H1 (cell line): ENCODE data around the gene LARP4B. TPM values are rescaled to one million over a fixed set of nuclear protein-coding genes. Genes with fewer than 3 reads are reported as not detected.

ENCODE experiments used
- CTCF ChIA-PET: fragments of 300-600 bp; sonication (Branson Sonifier 250); formaldehyde crosslinking; loops from one replicate; lab custom pipeline; 2021; ENCODE audit not compliant: partially characterized antibody; lab: Charles Lee
- POLR2A ChIA-PET: fragments of 300-600 bp; sonication (Branson Sonifier 250); formaldehyde crosslinking; loops from one replicate; lab custom pipeline; 2021; ENCODE audit warnings: inconsistent platforms; ENCODE audit not compliant: partially characterized antibody; lab: Charles Lee
- DNase-seq, 2 experiments: peaks; one replicate each; pipeline versions ENCODE4 v3.0.0 to v3.0.0-alpha.2; 2010 to 2022; ENCODE audit warnings: low spot score in 2 of 2, low read depth in 1 of 2, mixed read lengths in 1 of 2
- FAIRE-seq: peaks from 2 replicates; lab custom pipeline; 2011; peaks lifted over from hg19 to GRCh38; lab: Jason Lieb, UNC
- H2AFZ ChIP-seq: 2 replicates; pipeline ENCODE4 v1.8.1; 2012; ENCODE audit warnings: low read length, inconsistent platforms
- H2AK5ac ChIP-seq: 2 replicates; pipeline ENCODE4 v1.6.1; 2013; ENCODE audit warnings: low read depth, low read length
- H2BK120ac ChIP-seq: replicated peaks from 2 replicates; pipeline ENCODE3; 2013; ENCODE audit warnings: low read depth, low read length, inconsistent platforms
- H2BK12ac ChIP-seq: 2 replicates; pipeline ENCODE4 v1.6.1; 2013; ENCODE audit warnings: low read depth, low read length
- H2BK15ac ChIP-seq: 2 replicates; pipeline ENCODE4 v1.6.1; 2013; ENCODE audit warnings: low read length
- H2BK20ac ChIP-seq: 2 replicates; pipeline ENCODE4 v1.6.1; 2013; ENCODE audit warnings: low read length
- H2BK5ac ChIP-seq: 2 replicates; pipeline ENCODE4 v1.6.1; 2013; ENCODE audit warnings: low read depth, low read length
- H3K14ac ChIP-seq: 2 replicates; pipeline ENCODE4 v1.6.1; 2013; ENCODE audit warnings: inconsistent platforms; ENCODE audit not compliant: insufficient read length
- H3K18ac ChIP-seq: 2 replicates; pipeline ENCODE4 v1.6.1; 2013; ENCODE audit warnings: low read length; ENCODE audit errors: extremely low read depth
- H3K23ac ChIP-seq: 2 replicates; pipeline ENCODE4 v1.6.1; 2013; ENCODE audit warnings: inconsistent platforms; ENCODE audit not compliant: insufficient read length
- H3K23me2 ChIP-seq: 2 replicates; pipeline ENCODE4 v1.6.1; 2013; ENCODE audit warnings: low read depth, low read length
- H3K27ac ChIP-seq: 2 replicates; pipeline ENCODE4 v1.6.1; 2011; ENCODE audit warnings: low read depth, low read length, inconsistent platforms
- H3K27me3 ChIP-seq, 4 experiments: replicated peaks in 1 of 4; 1 replicate in 1 of 4; 2 replicates in 3 of 4; pipeline versions ENCODE4 v1.6.1 to v1.8.1; 2011 to 2013; ENCODE audit warnings: low read length in 3 of 4, mild to moderate bottlenecking in 3 of 4, inconsistent platforms in 2 of 4, mixed read lengths in 2 of 4, moderate library complexity in 1 of 4; ENCODE audit not compliant: control insufficient read depth in 3 of 4, insufficient read depth in 3 of 4; ENCODE audit errors: extremely low read depth in 1 of 4
- H3K36me3 ChIP-seq, 4 experiments: 2 replicates each; pipeline versions ENCODE4 v1.6.1 to v1.8.1; 2011 to 2013; ENCODE audit warnings: mild to moderate bottlenecking in 4 of 4, low read length in 3 of 4, moderate library complexity in 2 of 4, control low read depth in 1 of 4, inconsistent platforms in 1 of 4; ENCODE audit not compliant: insufficient read depth in 4 of 4, control insufficient read depth in 2 of 4
- H3K4ac ChIP-seq: replicated peaks from 2 replicates; pipeline ENCODE3; 2013; ENCODE audit warnings: low read length, low read depth, mixed read lengths, inconsistent platforms; ENCODE audit not compliant: insufficient read length
- H3K4me1 ChIP-seq, 4 experiments: replicated peaks in 1 of 4; 1 replicate in 1 of 4; 2 replicates in 3 of 4; pipeline versions ENCODE4 v1.6.1 to v1.8.1; 2011 to 2013; ENCODE audit warnings: low read length in 3 of 4, inconsistent platforms in 2 of 4, mixed read lengths in 1 of 4; ENCODE audit not compliant: insufficient read depth in 4 of 4, control insufficient read depth in 3 of 4
- H3K4me2 ChIP-seq, 2 experiments: 2 replicates each; pipeline versions ENCODE4 v1.6.1 to v1.8.1; 2011 to 2013; ENCODE audit warnings: low read depth in 2 of 2, low read length in 2 of 2, control low read depth in 1 of 2, inconsistent platforms in 1 of 2, mild to moderate bottlenecking in 1 of 2; ENCODE audit not compliant: insufficient read depth in 1 of 2
- H3K4me3 ChIP-seq, 4 experiments: fragments of 200-600, 300-600 bp in 1 of 4; sonication (generic), shearing (Covaris generic), sonication (Bioruptor Twin) in 1 of 4; 2 replicates each; pipeline versions ENCODE4 v1.5.1 to v1.8.1; 2011 to 2016; ENCODE audit warnings: low read length in 4 of 4, low read depth in 3 of 4, control low read depth in 2 of 4, inconsistent platforms in 2 of 4, mild to moderate bottlenecking in 2 of 4, mixed read lengths in 1 of 4, moderate library complexity in 1 of 4; ENCODE audit not compliant: insufficient read depth in 2 of 4; ENCODE audit errors: extremely low read depth in 1 of 4
- H3K56ac ChIP-seq: replicated peaks from 2 replicates; pipeline ENCODE3; 2013; ENCODE audit warnings: low read depth, mild to moderate bottlenecking, mixed read lengths, low read length, inconsistent platforms; ENCODE audit not compliant: insufficient read length
- H3K79me1 ChIP-seq: 2 replicates; pipeline ENCODE4 v1.6.1; 2013; ENCODE audit warnings: low read depth, low read length, control low read depth
- H3K79me2 ChIP-seq, 2 experiments: 2 replicates each; pipeline versions ENCODE4 v1.6.1 to v1.8.1; 2012 to 2013; ENCODE audit warnings: low read length in 2 of 2, mild to moderate bottlenecking in 2 of 2, inconsistent platforms in 1 of 2; ENCODE audit not compliant: insufficient read depth in 2 of 2, control insufficient read depth in 1 of 2
- H3K9ac ChIP-seq, 4 experiments: replicated peaks in 1 of 4; 1 replicate in 1 of 4; 2 replicates in 3 of 4; pipeline versions ENCODE4 v1.6.1 to v1.8.1; 2011 to 2013; ENCODE audit warnings: low read depth in 3 of 4, low read length in 3 of 4, control low read depth in 2 of 4, mild to moderate bottlenecking in 2 of 4, moderate library complexity in 2 of 4, inconsistent platforms in 1 of 4; ENCODE audit errors: extremely low read depth in 1 of 4
- H3K9me3 ChIP-seq, 2 experiments: 2 replicates each; pipeline versions ENCODE4 v1.6.1 to v1.8.1; 2012 to 2013; ENCODE audit warnings: mild to moderate bottlenecking in 2 of 2, moderate library complexity in 2 of 2, control low read depth in 1 of 2, inconsistent platforms in 1 of 2, low read depth in 1 of 2, low read length in 1 of 2, mixed read lengths in 1 of 2; ENCODE audit not compliant: insufficient read depth in 2 of 2
- H4K20me1 ChIP-seq, 2 experiments: replicated peaks in 1 of 2; 2 replicates each; pipeline versions ENCODE3 to v1.8.1; 2011 to 2013; ENCODE audit warnings: inconsistent platforms in 2 of 2, low read length in 2 of 2, mild to moderate bottlenecking in 1 of 2; ENCODE audit not compliant: insufficient read depth in 2 of 2, control insufficient read depth in 1 of 2
- H4K5ac ChIP-seq: 2 replicates; pipeline ENCODE4 v1.6.1; 2013; ENCODE audit warnings: low read length, low read depth, mixed read lengths, inconsistent platforms; ENCODE audit not compliant: insufficient read length
- H4K8ac ChIP-seq: 2 replicates; pipeline ENCODE4 v1.8.0; 2013; ENCODE audit warnings: mild to moderate bottlenecking, moderate library complexity, low read length, inconsistent platforms; ENCODE audit not compliant: insufficient read depth; ENCODE audit errors: extremely low read depth
- H4K91ac ChIP-seq: replicated peaks from 2 replicates; pipeline ENCODE3; 2013; ENCODE audit warnings: low read length, mixed read lengths, inconsistent platforms; ENCODE audit not compliant: insufficient read length
- CHD2 ChIP-seq: IDR thresholded peaks from 2 replicates; pipeline ENCODE4 v1.6.1; 2012; ENCODE audit warnings: low read length, improper control_type of control experiment
- CREB1 ChIP-seq: IDR thresholded peaks from 2 replicates; pipeline ENCODE4 v1.6.1; 2012; ENCODE audit warnings: inconsistent platforms
- KDM1A ChIP-seq: fragments of 200-600, 300-600 bp; sonication (generic); IDR thresholded peaks from 2 replicates; pipeline ENCODE4 v1.7.1; 2016; ENCODE audit warnings: mild to moderate bottlenecking, low read length, borderline replicate concordance
- KDM4A ChIP-seq: IDR thresholded peaks from one replicate; pipeline ENCODE4 v1.7.1; 2012; ENCODE audit warnings: low read depth, mild to moderate bottlenecking, moderate library complexity, low read length, inconsistent platforms; ENCODE audit not compliant: severe bottlenecking
- MAX ChIP-seq: IDR thresholded peaks from 2 replicates; pipeline ENCODE4 v1.6.1; 2012; ENCODE audit warnings: inconsistent platforms
- NANOG ChIP-seq: IDR thresholded peaks from 2 replicates; pipeline ENCODE4 v1.6.1; 2011; ENCODE audit warnings: low read length, low read depth, mild to moderate bottlenecking, inconsistent platforms; ENCODE audit not compliant: insufficient read depth, poor library complexity, severe bottlenecking
- PHF8 ChIP-seq: fragments of 200-600 bp; sonication (generic); conservative IDR thresholded peaks from 2 replicates; pipeline ENCODE4 v1.7.1; 2012; ENCODE audit warnings: low read depth, mild to moderate bottlenecking, inconsistent platforms, low read length, moderate library complexity
- RBBP5 ChIP-seq: IDR thresholded peaks from 2 replicates; pipeline ENCODE4 v1.7.1; 2012; ENCODE audit warnings: low read depth, mild to moderate bottlenecking, inconsistent platforms, low read length, moderate library complexity, borderline replicate concordance
- SIX5 ChIP-seq: IDR thresholded peaks from 2 replicates; pipeline ENCODE4 v1.6.1; 2011; ENCODE audit warnings: mild to moderate bottlenecking, low read depth, low read length
- SP4 ChIP-seq: IDR thresholded peaks from 2 replicates; pipeline ENCODE4 v1.6.1; 2012; ENCODE audit warnings: low read length, inconsistent platforms
- WGBS, 2 experiments: shearing (Covaris generic) in 1 of 2; methylation state at CpG; one replicate each; pipeline versions ENCODE4 v1.1.6 to v1.1.7; 2013 to 2015; ENCODE audit warnings: low lambda C conversion rate in 2 of 2, mixed read lengths in 2 of 2, inconsistent platforms in 1 of 2, low coverage in 1 of 2, missing lambda C conversion rate in 1 of 2; ENCODE audit not compliant: insufficient replicate concordance in 2 of 2, insufficient coverage in 1 of 2, insufficient read length in 1 of 2; ENCODE audit errors: extremely low coverage in 1 of 2, missing lambda C conversion rate in 1 of 2; 5-methylcytosine and 5-hydroxymethylcytosine counted together
- polyA plus RNA-seq, 7 experiments: library from polyadenylated mRNA; depleted of rRNA in 3 of 7; stranded (reverse) in 5 of 7; unstranded in 2 of 7; fragments of >200 nt in 5 of 7; fragments of 200-250 nt in 2 of 7; gene quantifications; 1 replicate in 5 of 7; 2 replicates in 1 of 7; 4 replicates in 1 of 7; pipeline versions ENCODE4 v1.2.1 to v1.2.3, GENCODE V29; 2011 to 2013; ENCODE audit warnings: missing spikeins in 2 of 7, mixed read lengths in 2 of 7
- total RNA-seq: library from RNA; stranded (reverse); fragmentation: NEBNext Ultra II Directional; extraction: Animal tissue kit (Norgen Biotek cat#: 25700); gene quantifications from 2 replicates; pipeline ENCODE4 v1.2.1, GENCODE V29; 2021

LARP4B gene
- total and polyA plus RNA-seq, 2 of the 8 experiments (the other 6 are each of a cell fraction or from before 2014, with no cell fraction given): 20.1 to 78.6 TPM

GRCh38 chr10:971613-972012 lies 40.1 kb upstream of the LARP4B start:
- H2AK5ac ChIP-seq: no peak overlapping the region
- DNase-seq: no peak
- no peak overlapping the region for H2BK20ac ChIP-seq
- H4K91ac ChIP-seq: no peak overlapping the region
- 92% methylated on average over 12 of the region's 12 CpGs; no CpG with 5 or more reads in 1 of the 2 experiments for WGBS, 2 experiments
- TF ChIP-seq RBBP5: no peak
- TF ChIP-seq CREB1: no peak
- TF ChIP-seq PHF8: no peak
- TF ChIP-seq SIX5: no peak
- TF ChIP-seq KDM1A: no peak
- TF ChIP-seq MAX: no peak
- no peak for TF ChIP-seq SP4
- TF ChIP-seq NANOG: no peak
- no peak for TF ChIP-seq CHD2
- TF ChIP-seq KDM4A: no peak
- H3K27me3 ChIP-seq: no peaks in the 10 kb centered on the region
- CTCF ChIA-PET: interaction anchor here (1.5 to 3.6 kb wide), 2 partner anchors 11 to 14 kb away, joined by 4 to 16 read pairs; no protein-coding TSS in a partner anchor
- no peak overlapping the region for H3K4ac ChIP-seq
- no peak overlapping the region for H2BK120ac ChIP-seq
- H3K79me1 ChIP-seq: no peaks in the 10 kb centered on the region
- H3K23ac ChIP-seq: no peak overlapping the region
- H3K27ac ChIP-seq: no peak overlapping the region
- FAIRE-seq: no peak
- H3K23me2 ChIP-seq: no peaks in the 10 kb centered on the region
- no peak overlapping the region for H4K8ac ChIP-seq
- H3K18ac ChIP-seq: no peak overlapping the region
- no peak overlapping the region for H3K4me2 ChIP-seq
- no peak overlapping the region for H2BK5ac ChIP-seq
- no peak overlapping the region for H2BK12ac ChIP-seq
- H3K9ac ChIP-seq: no peak overlapping the region
- H4K20me1 ChIP-seq: no peaks in the 10 kb centered on the region
- no peak overlapping the region for H3K14ac ChIP-seq
- POLR2A ChIA-PET: interaction anchor here (0.8 to 1.2 kb wide), 2 partner anchors 17 to 39 kb away, joined by 3 read pairs; partner anchors contain the start of gene GTPBP4
- H3K4me1 ChIP-seq: peaks cover 0 to 10% (median 3%) of the 10 kb centered on the region in 4 experiments; a peak in 4 of 7 replicates
- no peak overlapping the region for H4K5ac ChIP-seq
- H2BK15ac ChIP-seq: no peak overlapping the region
- no peaks in the 10 kb centered on the region; a peak in 1 of 4 replicates for H3K9me3 ChIP-seq
- no peak overlapping the region for H2AFZ ChIP-seq
- H3K4me3 ChIP-seq: no peak overlapping the region
- H3K36me3 ChIP-seq: no peaks in the 10 kb centered on the region
- H3K56ac ChIP-seq: no peak overlapping the region
- no peaks in the 10 kb centered on the region for H3K79me2 ChIP-seq
